Neural cell (in vitro differentiated cells): Measurements from ENCODE around the gene CDRT15. TPM values are rescaled to one million over a fixed set of nuclear protein-coding genes. Genes with fewer than 3 reads are reported as not detected.

Source experiments
- H2AFZ ChIP-seq: fragments of 200-600, 300-800 bp; sonication (generic), shearing (Covaris generic); 2 replicates; pipeline ENCODE4 v1.6.0; 2014; ENCODE audit warnings: low read depth, mild to moderate bottlenecking, antibody characterized with exemption, low read length, moderate library complexity
- H3F3A ChIP-seq: fragments of 200-600 bp; shearing (Covaris generic); 2 replicates; pipeline ENCODE4 v1.6.1; 2016; ENCODE audit warnings: mild to moderate bottlenecking, moderate library complexity, mixed read lengths, antibody characterized with exemption, low read length; ENCODE audit not compliant: insufficient read depth, poor library complexity, severe bottlenecking
- H3K27ac ChIP-seq: fragments of 200-600, 300-800 bp; sonication (generic), shearing (Covaris generic); 2 replicates; pipeline ENCODE4 v1.5.1; 2014; ENCODE audit warnings: mild to moderate bottlenecking, low read length, moderate library complexity
- H3K27me3 ChIP-seq: fragments of 300-800, 200-600 bp; sonication (generic), shearing (Covaris generic); 2 replicates; pipeline ENCODE4 v1.6.0; 2014; ENCODE audit warnings: mild to moderate bottlenecking, low read depth, low read length, moderate library complexity; ENCODE audit not compliant: insufficient read depth
- H3K36me3 ChIP-seq: fragments of 300-800, 200-600 bp; sonication (generic), shearing (Covaris generic); 2 replicates; pipeline ENCODE4 v1.5.1; 2014; ENCODE audit warnings: mild to moderate bottlenecking, antibody characterized with exemption, low read length, moderate library complexity; ENCODE audit not compliant: insufficient read depth
- H3K4me2 ChIP-seq: fragments of 300-800, 200-600 bp; sonication (generic), shearing (Covaris generic); 2 replicates; pipeline ENCODE4 v1.6.0; 2014; ENCODE audit warnings: mild to moderate bottlenecking, low read length
- H3K4me3 ChIP-seq: fragments of 300-800, 200-600 bp; sonication (generic), shearing (Covaris generic); 2 replicates; pipeline ENCODE4 v1.5.1; 2014; ENCODE audit warnings: mild to moderate bottlenecking, low read length, moderate library complexity
- H3K79me2 ChIP-seq: fragments of 200-600 bp; shearing (Covaris generic); replicated peaks from 2 replicates; pipeline ENCODE4 v1.6.0; 2014; ENCODE audit warnings: mild to moderate bottlenecking, low read length, moderate library complexity; ENCODE audit not compliant: insufficient read depth
- H3K9ac ChIP-seq: fragments of 300-800, 200-600 bp; sonication (generic), shearing (Covaris generic); 2 replicates; pipeline ENCODE4 v1.6.1; 2016; ENCODE audit warnings: mild to moderate bottlenecking, low read length, mixed read lengths
- H3K9me2 ChIP-seq: fragments of 200-600 bp; shearing (Covaris generic); 2 replicates; pipeline ENCODE4 v1.6.1; 2016; ENCODE audit warnings: mild to moderate bottlenecking, low read length, mixed read lengths; ENCODE audit not compliant: insufficient read depth
- H3K9me3 ChIP-seq: fragments of 200-600, 300-800 bp; sonication (generic), shearing (Covaris generic); 2 replicates; pipeline ENCODE4 v1.6.1; 2016; ENCODE audit warnings: mild to moderate bottlenecking, mixed run types, low read length, moderate library complexity, mixed read lengths
- H4K20me1 ChIP-seq: fragments of 200-600 bp; shearing (Covaris generic); 2 replicates; pipeline ENCODE4 v1.6.1; 2016; ENCODE audit warnings: mild to moderate bottlenecking, mixed run types; ENCODE audit not compliant: insufficient read depth
- EP300 ChIP-seq: fragments of 450-650 bp; conservative IDR thresholded peaks from 2 replicates; pipeline ENCODE4 v1.6.1; 2014; ENCODE audit warnings: antibody characterized with exemption, mild to moderate bottlenecking, moderate library complexity; ENCODE audit not compliant: poor library complexity, severe bottlenecking
- EZH2 ChIP-seq: fragments of 200-600, 300-800 bp; shearing (Covaris generic), sonication (generic); IDR thresholded peaks from 2 replicates; pipeline ENCODE4 v1.6.1; 2014; ENCODE audit warnings: antibody characterized with exemption, low read length, borderline replicate concordance, mild to moderate bottlenecking; ENCODE audit not compliant: insufficient read depth, poor library complexity, severe bottlenecking
- MXI1 ChIP-seq: fragments of 450-650 bp; conservative IDR thresholded peaks from 2 replicates; pipeline ENCODE4 v1.6.1; 2014; ENCODE audit warnings: antibody characterized with exemption, mild to moderate bottlenecking; ENCODE audit not compliant: poor library complexity, severe bottlenecking
- POLR2AphosphoS5 ChIP-seq: IDR thresholded peaks from 2 replicates; pipeline ENCODE4 v1.6.1; 2012
- RAD21 ChIP-seq: fragments of 450-650 bp; conservative IDR thresholded peaks from 2 replicates; pipeline ENCODE4 v1.6.1; 2014; ENCODE audit warnings: antibody characterized with exemption, mild to moderate bottlenecking, moderate library complexity
- SMC3 ChIP-seq: fragments of 450-650 bp; conservative IDR thresholded peaks from 2 replicates; pipeline ENCODE4 v1.6.1; 2014; ENCODE audit warnings: antibody characterized with exemption, mild to moderate bottlenecking, moderate library complexity; ENCODE audit not compliant: poor library complexity
- TAF1 ChIP-seq: IDR thresholded peaks from 2 replicates; pipeline ENCODE4 v1.6.1; 2012; ENCODE audit warnings: low read depth
- polyA plus RNA-seq: library from polyadenylated mRNA; depleted of rRNA; stranded (reverse); fragments of >200 nt; gene quantifications from 2 replicates; pipeline ENCODE4 v1.2.3, GENCODE V29; 2014
- TF ChIP-seq, protein P1 (sequence below): fragments of 450-650 bp; IDR thresholded peaks from 2 replicates; pipeline ENCODE4 v1.5.1; 2014; ENCODE audit warnings: antibody characterized with exemption, mild to moderate bottlenecking, moderate library complexity; ENCODE audit not compliant: poor library complexity, severe bottlenecking
- TF ChIP-seq, protein P2 (sequence below): IDR thresholded peaks from 2 replicates; pipeline ENCODE4 v1.6.1; 2012; ENCODE audit warnings: borderline replicate concordance

CDRT15 gene
- polyA plus RNA-seq, 1 donor from 2014 or later, result not detected

DNA sequence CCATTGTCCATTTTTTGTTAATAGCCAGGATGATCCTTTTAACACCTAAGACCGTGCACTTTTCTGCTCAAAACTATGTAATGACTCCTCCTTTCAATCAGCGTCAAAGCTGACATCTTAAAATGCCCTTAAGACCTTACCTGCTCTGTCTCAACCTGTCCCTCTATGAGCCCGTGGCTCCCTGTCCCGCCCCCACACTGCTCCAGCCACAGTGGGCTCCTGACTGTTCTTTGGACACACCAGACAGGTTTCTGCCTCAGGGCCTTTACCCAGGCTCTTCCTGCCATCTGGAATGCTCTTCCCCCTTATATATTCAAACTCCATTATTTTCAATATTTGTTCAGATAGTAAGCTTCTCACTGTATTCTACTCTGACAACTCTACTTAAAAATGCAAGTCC, 14.1 kb downstream of the CDRT15 start:
- no peaks in the 10 kb centered on the region for H3K27me3 ChIP-seq
- no peak overlapping the region for H3K4me2 ChIP-seq
- no peak overlapping the region for H3K4me3 ChIP-seq
- no peak overlapping the region for H3K27ac ChIP-seq
- H3K9me3 ChIP-seq, result no peaks in the 10 kb centered on the region
- no peaks in the 10 kb centered on the region for H3K36me3 ChIP-seq
- no peaks in the 10 kb centered on the region for H3K79me2 ChIP-seq
- no peaks in the 10 kb centered on the region for H3K9me2 ChIP-seq
- TF ChIP-seq SMC3, result no peak
- no peak overlapping the region for H3K9ac ChIP-seq
- H3F3A ChIP-seq, result no peaks in the 10 kb centered on the region
- H2AFZ ChIP-seq, result no peak overlapping the region
- H4K20me1 ChIP-seq, result no peaks in the 10 kb centered on the region

DNA sequence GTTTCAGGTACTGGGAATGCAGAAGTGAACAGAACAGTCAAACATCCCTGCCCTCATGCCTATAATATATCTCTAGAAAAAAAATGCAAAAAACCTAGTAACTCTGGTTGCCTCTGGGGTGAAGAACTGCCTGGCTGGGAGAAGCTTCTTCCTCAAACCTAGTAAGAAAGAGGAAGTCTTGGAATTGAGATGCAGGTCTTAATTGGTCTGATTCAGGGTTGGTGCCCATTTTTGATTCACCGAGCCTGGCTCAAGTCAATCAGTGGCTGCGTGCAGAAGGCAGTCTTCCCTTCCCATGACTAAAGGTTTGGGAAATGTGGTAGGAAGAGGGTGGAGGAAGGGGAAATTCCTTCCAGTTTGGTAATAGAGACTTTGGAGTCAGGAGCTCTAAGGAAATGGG, 22.4 kb downstream of the CDRT15 start:
- H4K20me1 ChIP-seq, result no peaks in the 10 kb centered on the region
- no peak overlapping the region for H3K27ac ChIP-seq
- no peaks in the 10 kb centered on the region for H3K79me2 ChIP-seq
- no peaks in the 10 kb centered on the region for H3K36me3 ChIP-seq
- no peaks in the 10 kb centered on the region for H3K27me3 ChIP-seq
- H3K9me2 ChIP-seq, result no peaks in the 10 kb centered on the region
- H3K4me3 ChIP-seq, result no peak overlapping the region
- no peak overlapping the region for H3K4me2 ChIP-seq
- no peaks in the 10 kb centered on the region for H3K9me3 ChIP-seq
- H3K9ac ChIP-seq, result no peak overlapping the region
- H3F3A ChIP-seq, result no peaks in the 10 kb centered on the region
- TF ChIP-seq EZH2 (no peak), TAF1 (no peak), SMC3 (no peak), RAD21 (no peak), MXI1 (no peak), EP300 (no peak), POLR2AphosphoS5 (no peak)
- TF ChIP-seq, protein P1, sequence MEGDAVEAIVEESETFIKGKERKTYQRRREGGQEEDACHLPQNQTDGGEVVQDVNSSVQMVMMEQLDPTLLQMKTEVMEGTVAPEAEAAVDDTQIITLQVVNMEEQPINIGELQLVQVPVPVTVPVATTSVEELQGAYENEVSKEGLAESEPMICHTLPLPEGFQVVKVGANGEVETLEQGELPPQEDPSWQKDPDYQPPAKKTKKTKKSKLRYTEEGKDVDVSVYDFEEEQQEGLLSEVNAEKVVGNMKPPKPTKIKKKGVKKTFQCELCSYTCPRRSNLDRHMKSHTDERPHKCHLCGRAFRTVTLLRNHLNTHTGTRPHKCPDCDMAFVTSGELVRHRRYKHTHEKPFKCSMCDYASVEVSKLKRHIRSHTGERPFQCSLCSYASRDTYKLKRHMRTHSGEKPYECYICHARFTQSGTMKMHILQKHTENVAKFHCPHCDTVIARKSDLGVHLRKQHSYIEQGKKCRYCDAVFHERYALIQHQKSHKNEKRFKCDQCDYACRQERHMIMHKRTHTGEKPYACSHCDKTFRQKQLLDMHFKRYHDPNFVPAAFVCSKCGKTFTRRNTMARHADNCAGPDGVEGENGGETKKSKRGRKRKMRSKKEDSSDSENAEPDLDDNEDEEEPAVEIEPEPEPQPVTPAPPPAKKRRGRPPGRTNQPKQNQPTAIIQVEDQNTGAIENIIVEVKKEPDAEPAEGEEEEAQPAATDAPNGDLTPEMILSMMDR, result no peak
- TF ChIP-seq, protein P2, sequence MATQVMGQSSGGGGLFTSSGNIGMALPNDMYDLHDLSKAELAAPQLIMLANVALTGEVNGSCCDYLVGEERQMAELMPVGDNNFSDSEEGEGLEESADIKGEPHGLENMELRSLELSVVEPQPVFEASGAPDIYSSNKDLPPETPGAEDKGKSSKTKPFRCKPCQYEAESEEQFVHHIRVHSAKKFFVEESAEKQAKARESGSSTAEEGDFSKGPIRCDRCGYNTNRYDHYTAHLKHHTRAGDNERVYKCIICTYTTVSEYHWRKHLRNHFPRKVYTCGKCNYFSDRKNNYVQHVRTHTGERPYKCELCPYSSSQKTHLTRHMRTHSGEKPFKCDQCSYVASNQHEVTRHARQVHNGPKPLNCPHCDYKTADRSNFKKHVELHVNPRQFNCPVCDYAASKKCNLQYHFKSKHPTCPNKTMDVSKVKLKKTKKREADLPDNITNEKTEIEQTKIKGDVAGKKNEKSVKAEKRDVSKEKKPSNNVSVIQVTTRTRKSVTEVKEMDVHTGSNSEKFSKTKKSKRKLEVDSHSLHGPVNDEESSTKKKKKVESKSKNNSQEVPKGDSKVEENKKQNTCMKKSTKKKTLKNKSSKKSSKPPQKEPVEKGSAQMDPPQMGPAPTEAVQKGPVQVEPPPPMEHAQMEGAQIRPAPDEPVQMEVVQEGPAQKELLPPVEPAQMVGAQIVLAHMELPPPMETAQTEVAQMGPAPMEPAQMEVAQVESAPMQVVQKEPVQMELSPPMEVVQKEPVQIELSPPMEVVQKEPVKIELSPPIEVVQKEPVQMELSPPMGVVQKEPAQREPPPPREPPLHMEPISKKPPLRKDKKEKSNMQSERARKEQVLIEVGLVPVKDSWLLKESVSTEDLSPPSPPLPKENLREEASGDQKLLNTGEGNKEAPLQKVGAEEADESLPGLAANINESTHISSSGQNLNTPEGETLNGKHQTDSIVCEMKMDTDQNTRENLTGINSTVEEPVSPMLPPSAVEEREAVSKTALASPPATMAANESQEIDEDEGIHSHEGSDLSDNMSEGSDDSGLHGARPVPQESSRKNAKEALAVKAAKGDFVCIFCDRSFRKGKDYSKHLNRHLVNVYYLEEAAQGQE, result no peak
- H2AFZ ChIP-seq, result no peak overlapping the region

DNA sequence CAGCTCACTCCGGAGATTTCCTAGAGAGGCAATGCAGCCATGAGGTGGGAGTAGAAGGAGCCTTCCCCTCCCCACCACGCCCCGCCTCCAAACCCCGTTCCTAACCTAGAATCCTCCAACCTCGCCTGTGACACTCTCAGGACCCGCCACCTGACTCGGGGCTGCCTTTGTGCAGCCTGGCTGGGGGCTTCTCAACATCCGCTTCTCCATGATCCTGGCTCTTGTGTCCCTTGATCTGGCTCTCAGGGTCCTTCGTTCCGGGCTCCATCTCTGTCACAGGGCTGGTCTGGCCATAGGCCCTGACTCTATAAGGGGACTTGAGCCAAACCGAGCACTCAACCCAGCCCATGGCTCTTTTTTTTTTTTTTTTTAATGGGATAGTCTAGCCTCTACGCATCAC, 24.3 kb downstream of the CDRT15 start:
- Histone ChIP-seq H3K4me3 (no peak overlapping the region), H3K9me3 (no peaks in the 10 kb centered on the region), H3K79me2 (no peaks in the 10 kb centered on the region), H3K27ac (no peak overlapping the region), H4K20me1 (no peaks in the 10 kb centered on the region), H3K9me2 (no peaks in the 10 kb centered on the region), H3K27me3 (no peaks in the 10 kb centered on the region), H3K4me2 (no peak overlapping the region), H3K36me3 (no peaks in the 10 kb centered on the region), H3K9ac (no peak overlapping the region), H3F3A (no peaks in the 10 kb centered on the region), H2AFZ (no peak overlapping the region)
- no peak for TF ChIP-seq SMC3
